WTC11 (cell line): ENCODE results near the gene OR2V2.
"Not testable (repeated sequence)": the region's sequence is repeated elsewhere in the genome, so short reads cannot be mapped to it uniquely, and the experiment has no call there.

Experiments used
- CREM ChIP-seq: sonication (generic); formaldehyde crosslinking; IDR thresholded peaks from 2 replicates; pipeline ENCODE4 v1.8.1; 2022; ENCODE audit warnings: mild to moderate bottlenecking, missing genetic modification reagents, moderate library complexity
- CTCF ChIP-seq: fragments of 200-600 bp; IDR thresholded peaks from 2 replicates; pipeline ENCODE4 v1.8.0; 2022; ENCODE audit warnings: antibody characterized with exemption
- E2F4 ChIP-seq: sonication (generic); formaldehyde crosslinking; IDR thresholded peaks from 2 replicates; pipeline ENCODE4 v1.8.1; 2022; ENCODE audit warnings: low read depth, mild to moderate bottlenecking, moderate library complexity, missing genetic modification reagents, borderline replicate concordance
- MAX ChIP-seq: sonication (generic); formaldehyde crosslinking; IDR thresholded peaks from 2 replicates; pipeline ENCODE4 v1.8.0; 2022; ENCODE audit warnings: mild to moderate bottlenecking, missing genetic modification reagents
- NR2C2 ChIP-seq: sonication (generic); formaldehyde crosslinking; IDR thresholded peaks from 2 replicates; pipeline ENCODE4 v1.8.0; 2022; ENCODE audit warnings: mild to moderate bottlenecking, missing genetic modification reagents
- ZBTB43 ChIP-seq: sonication (generic); formaldehyde crosslinking; IDR thresholded peaks from 2 replicates; pipeline ENCODE4 v1.8.1; 2023; ENCODE audit warnings: mild to moderate bottlenecking, missing genetic modification reagents

GRCh38 chr5:181101930-181102674 lies 45.3 kb upstream of the OR2V2 start:
- not testable (repeated sequence) for TF ChIP-seq MAX (CRISPR knock-in tag); E2F4 (CRISPR knock-in tag); CREM (CRISPR knock-in tag); ZBTB43 (CRISPR knock-in tag); CTCF; NR2C2 (CRISPR knock-in tag)
